ENCODE measurements around the gene DMD.

DMD gene

DNA sequence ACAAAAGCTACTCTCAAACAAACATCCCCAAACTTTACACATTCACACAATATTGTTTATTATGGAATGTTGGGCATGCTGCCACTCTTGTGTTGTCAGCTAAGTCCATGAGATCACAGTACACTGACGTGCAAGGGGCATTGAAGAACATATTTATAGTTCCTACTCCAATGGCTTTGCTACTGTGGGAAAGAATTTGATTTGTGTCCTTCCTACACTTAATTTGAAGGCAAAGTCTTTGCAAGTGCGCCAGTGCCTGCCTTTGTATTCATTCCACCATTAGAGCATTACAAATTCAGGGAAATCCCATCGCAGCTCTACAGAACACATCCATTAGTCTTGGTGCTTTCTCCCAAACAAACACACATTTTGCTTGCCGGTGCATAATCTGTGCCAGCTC, 2094.1 kb downstream of the DMD start:
- no peak for TF ChIP-seq CTCF (IDR thresholded peaks at IDR 0.05; ENCODE audit: control extremely low read depth, extremely low read depth, low read depth, missing control alignments)
- ChIA-PET CTCF (interaction anchor here (0.9 kb wide), 1 partner anchor 14 kb away, joined by 3 read pairs; no protein-coding TSS in a partner anchor), POLR2A (no interaction called here)
- no peak for DNase-seq (ENCODE audit: extremely low spot score)

GRCh38 chrX:31115398-31115797, 2096.0 kb downstream of the DMD start:
- TF ChIP-seq CTCF (IDR thresholded peaks at IDR 0.05; ENCODE audit: control extremely low read depth, extremely low read depth, low read depth, missing control alignments) = no peak
- ChIA-PET POLR2A (no interaction called here), CTCF (no interaction called here)
- no peak for DNase-seq (ENCODE audit: extremely low spot score)

DNA sequence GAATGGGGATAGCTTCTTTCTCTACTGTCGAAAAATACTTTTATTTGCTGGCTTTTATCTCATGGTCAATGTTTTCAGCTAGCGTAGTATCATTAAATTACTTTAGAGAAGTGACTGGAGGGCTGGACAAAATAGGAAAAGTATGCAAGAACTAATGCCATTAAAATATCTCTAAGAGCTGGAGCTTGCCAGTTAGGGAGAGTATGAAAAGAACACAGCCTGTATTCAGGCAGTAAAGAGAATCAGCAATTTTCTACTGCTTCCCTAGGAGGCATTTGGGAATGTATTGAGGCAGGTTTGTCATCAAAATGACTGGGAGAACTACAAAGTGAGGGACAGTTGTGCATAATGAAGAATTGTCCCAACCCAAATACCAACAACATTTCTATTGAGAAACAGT, 2096.5 kb downstream of the DMD start:
- TF ChIP-seq CTCF (IDR thresholded peaks at IDR 0.05; ENCODE audit: control extremely low read depth, extremely low read depth, low read depth, missing control alignments) = no peak
- DNase-seq (ENCODE audit: extremely low spot score) = no peak
- ChIA-PET CTCF (no interaction called here), POLR2A (interaction anchor here (0.6 kb wide), 1 partner anchor 549 kb away, joined by 15 read pairs; no protein-coding TSS in a partner anchor)

DNA sequence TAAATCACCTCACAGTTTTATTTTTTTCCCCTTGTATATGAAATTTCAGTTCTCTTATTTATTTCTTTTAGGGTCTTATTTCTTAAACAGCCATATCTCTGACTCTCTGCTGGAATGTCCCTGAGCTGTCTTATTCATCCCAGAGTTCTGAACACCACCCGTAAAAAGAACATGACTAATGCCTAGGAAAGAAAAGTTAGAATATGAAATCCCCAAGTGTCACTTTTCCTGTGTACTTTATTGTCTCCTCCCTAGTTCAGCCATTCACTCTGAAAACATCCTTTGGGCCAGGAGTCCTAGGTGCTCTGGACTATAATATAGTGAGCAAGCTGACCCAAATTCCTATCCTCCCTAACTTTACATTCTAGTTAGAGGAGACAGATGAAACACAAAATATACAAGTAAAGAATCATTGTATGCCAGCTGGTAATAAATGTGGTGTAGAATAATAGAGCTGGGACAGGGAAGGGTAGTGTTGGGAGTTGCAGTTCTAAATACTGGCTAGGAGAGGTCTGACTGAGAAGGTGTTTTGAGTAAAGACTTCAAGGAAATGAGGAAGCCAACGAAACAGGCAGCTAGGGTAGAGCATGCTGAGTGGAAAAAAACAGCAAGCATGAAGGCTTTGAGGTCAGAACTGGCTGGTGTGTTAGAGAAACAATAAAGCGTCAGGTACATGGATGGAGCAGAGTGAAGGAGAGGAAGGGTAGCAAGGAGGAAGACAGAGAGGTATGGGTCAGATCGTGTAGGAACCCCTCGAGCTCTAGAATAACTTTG, 2098.9 kb downstream of the DMD start:
- ChIA-PET CTCF (interaction anchor here (2.1 kb wide), 1 partner anchor 12 kb away, joined by 5 read pairs; no protein-coding TSS in a partner anchor), POLR2A (interaction anchor here (0.7 kb wide), 1 partner anchor 609 kb away, joined by 5 read pairs; no protein-coding TSS in a partner anchor)
- TF ChIP-seq CTCF (IDR thresholded peaks at IDR 0.05; ENCODE audit: control extremely low read depth, extremely low read depth, low read depth, missing control alignments) = no peak

GRCh38 chrX:31110657-31111056, 2100.7 kb downstream of the DMD start:
- no peak for TF ChIP-seq CTCF (IDR thresholded peaks at IDR 0.05; ENCODE audit: control extremely low read depth, extremely low read depth, low read depth, missing control alignments)
- DNase-seq (ENCODE audit: extremely low spot score) = no peak
- CTCF ChIA-PET = no interaction called here
- POLR2A ChIA-PET = no interaction called here

More for the DNA sequence above, 2098.9 kb downstream of the DMD start:
- no peak for DNase-seq (ENCODE audit: extremely low spot score)

DNA sequence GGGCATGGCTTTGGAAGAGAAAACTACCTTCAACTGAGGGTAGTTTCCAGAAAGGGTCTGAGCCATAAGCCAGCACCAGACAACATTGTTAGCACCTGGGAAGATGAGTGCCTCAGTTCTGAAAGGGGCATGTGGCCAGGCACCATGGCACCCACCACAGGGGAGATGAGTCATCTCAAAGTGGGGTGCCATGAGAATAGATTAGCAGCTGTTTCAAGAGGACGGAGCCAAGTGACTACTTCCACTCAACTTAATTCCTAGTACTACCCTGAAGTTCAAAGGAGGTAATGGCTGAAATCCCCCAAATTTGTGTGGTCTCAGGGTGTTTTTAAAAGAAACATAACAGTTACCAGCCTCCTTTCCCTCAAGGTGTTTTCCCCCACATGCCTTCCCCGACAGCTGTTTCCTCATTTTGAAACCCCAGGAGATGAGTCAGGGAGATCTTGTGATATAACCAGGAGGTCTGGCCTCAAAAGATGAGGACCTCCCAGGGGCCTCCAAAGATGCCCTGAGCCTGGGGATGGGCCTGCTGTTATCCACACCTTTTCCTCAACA, 2111.7 kb downstream of the DMD start:
- ChIA-PET CTCF (interaction anchor here (0.8 to 1.4 kb wide), 2 partner anchors 12 to 61 kb away, joined by 3 to 5 read pairs; no protein-coding TSS in a partner anchor), POLR2A (no interaction called here)
- peak; percentile 41 for DNase-seq (ENCODE audit: extremely low spot score)
- TF ChIP-seq CTCF (IDR thresholded peaks at IDR 0.05; ENCODE audit: control extremely low read depth, extremely low read depth, low read depth, missing control alignments) = no peak

All from GM10248 (cell line).